GM19372 (cell line): ENCODE measurements around the gene ULK3.

Experiments used
- ATAC-seq: cut with Tn5 transposase; IDR thresholded peaks from one replicate; pipeline ENCODE4 v1.9.1; 2021; ENCODE audit warnings: mild to moderate bottlenecking, low read depth, moderate library complexity; ENCODE audit not compliant: unreplicated experiment

The ULK3 gene

GRCh38 chr15:74801311-74801997 lies 41.5 kb downstream of the ULK3 start:
- no peak for ATAC-seq

GRCh38 chr15:74800559-74801094 lies 42.3 kb downstream of the ULK3 start:
- ATAC-seq = no peak

DNA sequence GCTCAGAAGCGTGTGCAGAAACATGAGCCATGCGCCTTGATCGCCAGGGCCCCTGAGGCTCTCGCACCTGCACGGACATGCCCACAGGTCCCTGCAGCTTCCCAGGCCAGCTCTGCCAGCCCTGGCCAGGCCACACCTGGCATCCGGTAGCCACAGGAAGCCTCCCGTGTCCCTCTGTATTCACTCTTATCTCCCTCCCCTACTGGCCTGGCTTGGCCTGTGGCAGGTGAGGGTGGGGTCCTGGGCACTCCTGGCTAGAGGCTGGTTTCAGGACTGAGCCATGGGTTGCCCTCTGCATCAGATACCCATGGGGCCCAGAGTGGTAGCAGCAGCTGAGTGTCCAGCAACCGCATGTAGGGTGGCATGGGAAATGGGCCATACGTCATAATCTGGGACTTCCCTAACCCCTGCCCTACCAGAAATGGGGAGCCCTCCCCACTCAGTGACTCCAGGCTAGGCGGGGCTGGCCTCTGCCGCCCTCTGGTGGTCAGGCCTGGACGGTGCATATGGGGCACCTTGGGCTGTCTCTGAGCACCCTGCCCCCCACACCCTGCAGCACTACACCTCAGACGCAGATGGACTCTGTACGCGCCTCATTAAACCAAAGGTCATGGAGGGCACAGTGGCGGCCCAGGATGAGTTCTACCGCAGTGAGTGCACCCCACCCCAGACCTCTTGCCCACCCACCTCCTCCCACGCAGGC lies 42.9 kb downstream of the ULK3 start:
- ATAC-seq = no peak

DNA sequence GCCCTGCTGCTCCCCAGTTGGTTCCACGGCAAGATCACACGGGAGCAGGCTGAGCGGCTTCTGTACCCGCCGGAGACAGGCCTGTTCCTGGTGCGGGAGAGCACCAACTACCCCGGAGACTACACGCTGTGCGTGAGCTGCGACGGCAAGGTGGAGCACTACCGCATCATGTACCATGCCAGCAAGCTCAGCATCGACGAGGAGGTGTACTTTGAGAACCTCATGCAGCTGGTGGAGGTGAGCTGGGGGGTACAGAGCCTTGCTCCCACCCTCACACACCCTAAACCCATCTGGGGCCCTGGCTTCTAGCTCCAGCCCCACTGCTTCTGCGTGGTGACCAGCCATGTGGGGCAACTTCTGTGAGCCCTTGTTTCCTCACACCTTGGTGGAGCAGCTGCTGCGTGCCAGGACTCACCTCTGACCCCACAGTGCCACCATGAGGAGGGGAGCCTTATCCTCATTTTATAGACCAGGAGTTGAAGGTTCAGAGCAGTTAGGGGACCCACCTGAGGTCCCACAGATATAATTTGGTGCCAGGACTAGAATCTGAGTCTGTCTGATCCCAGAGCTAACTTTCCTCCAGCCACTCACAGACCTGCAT lies 43.6 kb downstream of the ULK3 start:
- ATAC-seq = no peak

- peak; percentile 52 for ATAC-seq
These were observed 44.3 kb downstream of the ULK3 start for GRCh38 chr15:74798388-74799254.

DNA sequence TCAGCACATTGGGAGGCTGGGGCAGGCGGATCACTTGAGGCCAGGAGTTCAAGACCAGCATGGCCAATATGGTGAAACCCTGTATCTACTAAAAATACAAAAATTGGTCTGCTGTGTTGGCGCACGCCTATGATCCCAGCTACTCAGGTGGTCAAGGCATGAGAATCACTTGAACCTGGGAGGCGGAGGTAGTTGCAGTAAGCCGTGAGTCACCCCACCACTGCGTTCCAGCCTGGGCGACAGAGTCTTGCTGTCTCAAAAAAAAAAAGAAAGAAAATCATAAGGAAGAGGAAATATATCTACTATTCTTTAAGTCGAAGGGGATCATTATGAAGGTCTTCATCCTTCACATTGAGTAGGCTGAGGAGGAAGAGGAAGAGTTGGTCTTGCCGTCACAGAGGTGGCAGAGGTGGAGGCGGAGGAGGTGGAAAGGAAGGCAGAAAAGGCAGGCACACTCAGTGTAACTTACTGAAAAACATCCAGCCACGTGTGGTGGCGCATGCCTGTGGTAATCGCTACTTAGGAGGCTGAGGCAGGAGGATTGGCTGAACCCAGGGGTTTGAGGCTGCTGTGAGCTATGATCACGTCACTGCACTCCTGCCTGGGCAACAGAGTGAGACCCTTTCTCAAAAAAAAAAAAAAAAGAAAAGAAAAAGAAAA lies 46.9 kb downstream of the ULK3 start:
- ATAC-seq = no peak

- ATAC-seq = no peak
These were observed 48.0 kb downstream of the ULK3 start for GRCh38 chr15:74794970-74795349.

DNA sequence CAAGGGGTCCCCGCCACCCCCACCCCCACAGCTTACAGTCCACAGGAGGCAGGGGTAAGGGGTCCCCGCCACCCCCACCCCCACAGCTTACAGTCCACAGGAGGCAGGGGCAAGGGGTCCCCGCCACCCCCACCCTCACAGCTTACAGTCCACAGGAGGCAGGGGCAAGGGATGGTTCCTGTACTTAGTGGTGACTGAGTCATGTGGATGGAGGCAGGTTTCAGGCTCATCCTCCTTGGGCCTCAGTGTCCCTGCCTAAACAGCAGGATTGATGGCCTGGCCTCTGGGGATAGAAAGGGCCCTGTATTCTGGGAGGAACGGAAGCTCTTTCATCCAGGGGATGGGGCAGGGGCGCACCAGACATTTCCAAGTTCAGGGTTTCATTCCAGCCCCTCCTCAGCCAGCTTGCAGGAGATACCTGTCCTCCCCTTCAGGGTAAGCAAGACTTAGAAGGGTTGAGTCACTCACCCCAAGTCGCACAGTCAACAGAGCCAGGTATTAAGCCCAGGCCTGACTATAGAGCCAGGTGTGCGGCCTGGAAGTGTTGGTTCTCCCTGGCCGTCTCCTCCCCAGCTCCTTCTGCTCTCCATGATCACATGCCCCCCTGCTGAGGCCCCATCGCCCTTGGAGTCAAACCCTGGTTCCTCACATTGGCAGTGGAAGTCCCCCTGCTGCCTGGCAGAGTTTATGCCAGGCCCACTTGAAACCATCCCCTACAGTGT lies 48.5 kb downstream of the ULK3 start:
- no peak for ATAC-seq

- ATAC-seq = no peak
These were observed 49.6 kb downstream of the ULK3 start for GRCh38 chr15:74793135-74794028.

DNA sequence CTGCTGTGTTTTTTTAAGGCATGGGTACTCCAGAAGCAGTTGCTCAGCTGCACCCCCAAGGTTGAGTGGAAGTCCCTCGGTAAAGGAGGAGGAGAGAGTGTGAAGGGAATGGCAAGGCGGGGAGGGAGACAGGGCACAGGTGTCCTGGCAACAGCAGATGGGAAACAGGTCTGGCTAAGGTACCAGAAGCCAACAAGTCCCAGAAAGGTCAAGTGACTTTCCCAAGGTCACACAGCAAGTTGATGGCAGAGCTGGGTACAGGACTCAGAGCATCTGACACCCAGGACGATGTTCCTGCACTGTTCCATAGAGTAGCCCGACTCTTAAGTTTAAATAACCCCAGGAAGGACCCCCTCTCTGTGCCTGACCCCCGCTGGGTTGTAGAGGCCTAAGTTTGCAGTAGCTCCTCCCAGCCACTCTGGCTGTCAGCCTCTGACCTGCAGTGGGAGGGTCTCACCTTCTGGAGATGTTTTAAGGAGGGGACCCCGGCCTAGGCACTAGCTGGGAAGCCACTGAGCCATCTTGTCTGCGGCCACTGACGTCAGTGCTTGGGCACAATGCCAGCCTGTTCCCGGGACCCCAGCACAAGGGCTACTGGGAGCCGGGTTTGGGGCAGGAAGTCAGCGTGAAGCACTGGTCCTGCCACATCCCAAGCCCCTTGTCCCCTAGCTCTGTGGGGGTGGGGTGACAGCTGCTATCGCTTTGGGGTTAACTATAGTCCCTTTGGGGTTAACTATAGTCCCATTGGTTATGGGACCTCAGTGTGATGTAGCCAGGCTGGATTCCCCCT lies 50.5 kb downstream of the ULK3 start:
- no peak for ATAC-seq

GRCh38 chr15:74791667-74792066 lies 51.3 kb downstream of the ULK3 start:
- ATAC-seq = no peak

- ATAC-seq = no peak
These were observed 51.9 kb downstream of the ULK3 start for GRCh38 chr15:74791007-74791406.

DNA sequence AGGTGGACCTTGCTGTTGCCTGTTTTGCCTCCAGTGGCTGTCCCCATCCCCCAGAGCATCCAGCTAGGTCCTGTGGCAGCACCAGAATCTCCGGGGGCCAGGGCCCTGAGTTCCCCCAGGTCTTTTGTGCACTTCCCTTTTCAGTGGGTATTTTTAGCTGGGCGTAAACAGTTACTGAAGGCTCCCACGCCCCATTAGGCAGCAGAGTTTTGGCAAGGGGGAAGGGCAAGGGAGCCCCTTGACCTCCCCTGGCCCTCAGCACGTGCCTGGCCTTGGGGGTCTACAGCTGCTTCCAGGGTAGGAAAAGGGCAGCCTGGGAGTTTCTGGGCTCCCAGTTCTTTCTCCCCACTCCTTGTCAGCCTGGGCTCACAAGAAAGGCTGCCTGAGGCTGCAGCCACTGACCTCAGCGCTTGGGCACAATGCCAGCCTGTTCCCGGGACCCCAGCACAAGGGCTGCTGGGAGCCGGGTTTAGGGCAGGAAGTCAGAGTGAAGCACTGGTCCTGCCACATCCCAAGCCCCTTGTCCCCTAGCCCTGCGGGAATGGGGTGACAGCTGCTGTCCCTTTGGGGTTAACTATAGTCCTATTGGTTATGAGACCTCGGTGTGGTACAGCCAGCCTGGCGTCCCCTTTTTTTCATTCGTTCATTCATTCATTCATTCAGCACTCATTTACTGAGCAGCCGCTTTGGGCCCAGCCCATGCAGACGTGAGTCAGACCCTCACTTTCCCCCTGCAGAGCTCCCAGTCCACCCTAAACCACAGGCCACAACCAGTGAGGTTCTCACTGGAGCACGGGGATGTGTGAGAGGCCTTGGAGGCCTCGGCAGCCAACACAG lies 52.7 kb downstream of the ULK3 start:
- ATAC-seq = no peak

DNA sequence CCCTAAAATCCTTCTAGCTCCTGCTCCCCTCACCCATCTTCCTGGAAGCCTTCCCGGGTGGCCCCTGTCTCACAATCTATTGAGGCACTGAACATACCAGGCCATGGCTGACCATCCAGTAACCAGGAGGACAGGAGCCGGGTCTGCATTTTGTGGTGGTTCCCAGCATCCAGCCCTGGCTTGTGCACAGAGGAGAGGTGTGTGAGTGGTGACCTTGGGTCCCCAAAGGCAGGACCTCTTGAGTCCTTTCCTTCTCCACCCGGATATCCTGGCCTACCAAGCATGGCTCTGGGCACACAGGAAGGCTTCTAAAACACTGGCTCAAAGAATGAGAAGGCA lies 53.2 kb downstream of the ULK3 start:
- ATAC-seq = no peak

DNA sequence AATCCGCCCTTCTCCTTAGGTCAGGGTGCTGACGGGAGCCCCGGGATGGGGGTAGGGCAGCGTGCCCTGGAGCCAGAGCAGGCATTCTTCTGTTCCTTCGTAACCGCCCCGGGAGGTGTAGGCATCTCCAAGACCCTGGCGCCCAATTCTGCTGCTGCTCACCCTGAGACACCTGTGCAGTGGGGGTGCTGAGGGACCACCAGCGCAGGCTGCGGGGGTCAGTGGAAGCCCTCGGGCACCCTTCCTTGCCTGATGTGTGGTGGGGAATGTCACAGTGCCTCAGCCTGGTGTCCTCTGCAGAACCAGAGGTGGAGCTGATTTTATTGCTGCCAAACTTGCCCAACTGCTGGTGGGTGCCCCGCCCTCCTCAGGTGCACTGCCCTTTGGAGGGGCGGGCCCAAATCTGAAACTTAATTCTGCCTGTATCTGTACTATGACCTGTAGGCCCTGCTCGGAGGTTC lies 53.8 kb downstream of the ULK3 start:
- no peak for ATAC-seq

GRCh38 chr15:74788683-74789151 lies 54.2 kb downstream of the ULK3 start:
- peak; percentile 33 for ATAC-seq
